Middle frontal gyrus (tissue), 1 donor: Measurements from ENCODE around the gene EPB41L1.

Experiments
- DNase-seq: peaks from one replicate; pipeline ENCODE4 v3.0.0-alpha.2; 2015; ENCODE audit warnings: low spot score; ENCODE audit errors: extremely low spot score

EPB41L1 gene

GRCh38 chr20:36218380-36219064 lies 64.0 kb downstream of the EPB41L1 start:
- DNase-seq = no peak

- no peak for DNase-seq
Observed at GRCh38 chr20:36219671-36220220, 65.2 kb downstream of the EPB41L1 start.

- DNase-seq = no peak
Observed at GRCh38 chr20:36225666-36226065, 71.1 kb downstream of the EPB41L1 start.

- no peak for DNase-seq
Observed at GRCh38 chr20:36228770-36229169, 74.2 kb downstream of the EPB41L1 start.

- no peak for DNase-seq
Observed at GRCh38 chr20:36230019-36230418, 75.5 kb downstream of the EPB41L1 start.

- DNase-seq = no peak
Observed at GRCh38 chr20:36231331-36231730, 76.8 kb downstream of the EPB41L1 start.

GRCh38 chr20:36234771-36235320 lies 80.3 kb downstream of the EPB41L1 start:
- no peak for DNase-seq

GRCh38 chr20:36235892-36236785 lies 81.6 kb downstream of the EPB41L1 start, which contains the start of gene AAR2:
AAR2 (plus strand) TSS chr20:36236478; CDS start chr20:36239869, 3,391 bp downstream.
- DNase-seq = peak; percentile 69

- DNase-seq = no peak
Observed at GRCh38 chr20:36236786-36237121, 82.2 kb downstream of the EPB41L1 start.

- DNase-seq = no peak
Observed at GRCh38 chr20:36237477-36237876, 82.9 kb downstream of the EPB41L1 start.

GRCh38 chr20:36238153-36238552 lies 83.6 kb downstream of the EPB41L1 start:
- no peak for DNase-seq

- DNase-seq = no peak
Observed at GRCh38 chr20:36238760-36239159, 84.2 kb downstream of the EPB41L1 start.

GRCh38 chr20:36240076-36240475 lies 85.5 kb downstream of the EPB41L1 start:
- no peak for DNase-seq

GRCh38 chr20:36241678-36242077 lies 87.1 kb downstream of the EPB41L1 start:
- DNase-seq = no peak

GRCh38 chr20:36243726-36244125 lies 89.2 kb downstream of the EPB41L1 start:
- no peak for DNase-seq

- DNase-seq = no peak
Observed at GRCh38 chr20:36246401-36246800, 91.9 kb downstream of the EPB41L1 start.

- DNase-seq = no peak
Observed at GRCh38 chr20:36248836-36249235, 94.3 kb downstream of the EPB41L1 start.

GRCh38 chr20:36249450-36249849 lies 94.9 kb downstream of the EPB41L1 start:
- no peak for DNase-seq

- DNase-seq = no peak
Observed at GRCh38 chr20:36251426-36251825, 96.9 kb downstream of the EPB41L1 start.

- no peak for DNase-seq
Observed at GRCh38 chr20:36252511-36252910, 98.0 kb downstream of the EPB41L1 start.

GRCh38 chr20:36253036-36253435 lies 98.5 kb downstream of the EPB41L1 start:
- DNase-seq = no peak

- no peak for DNase-seq
Observed at GRCh38 chr20:36254076-36254475, 99.5 kb downstream of the EPB41L1 start.
